ENCODE measurements around the gene PTTG1IP2.

PTTG1IP2 gene

DNA sequence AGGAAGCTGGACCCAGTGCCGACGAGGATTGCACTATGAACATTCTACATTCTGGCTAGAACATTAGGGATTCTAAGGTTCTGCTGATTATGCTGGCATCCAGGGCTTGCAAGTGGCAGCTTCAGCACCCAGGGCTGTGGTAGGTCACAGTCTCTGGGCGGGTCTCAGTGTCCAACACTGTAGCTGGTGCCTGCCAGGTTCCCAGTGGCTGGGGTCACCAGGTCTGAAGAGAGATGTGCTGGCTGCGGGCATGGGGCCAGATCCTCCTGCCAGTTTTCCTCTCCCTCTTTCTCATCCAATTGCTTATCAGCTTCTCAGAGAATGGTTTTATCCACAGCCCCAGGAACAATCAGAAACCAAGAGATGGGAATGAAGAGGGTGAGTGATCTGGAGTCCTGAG lies at the start of gene PTTG1IP2:
Gene PTTG1IP2 (plus strand): TSS at position 86 of the 400 bp plus-strand sequence. CDS start 148 bp downstream, at position 234.
- ChIA-PET POLR2A (no interaction called here), CTCF (no interaction called here)
- TF ChIP-seq TARDBP (IDR thresholded peaks at IDR 0.05) (no peak), L3MBTL2 (conservative IDR thresholded peaks at IDR 0.05) (no peak), LEF1 (IDR thresholded peaks at IDR 0.05; ENCODE audit: borderline replicate concordance) (no peak), NFRKB (IDR thresholded peaks at IDR 0.05) (no peak), SP1 (IDR thresholded peaks at IDR 0.05) (no peak), ELF4 (IDR thresholded peaks at IDR 0.05) (no peak), ARNT (IDR thresholded peaks at IDR 0.05) (no peak), FOXA1 (IDR thresholded peaks at IDR 0.05) (no peak), BHLHE40 (IDR thresholded peaks at IDR 0.05; ENCODE audit: borderline replicate concordance) (no peak), ZNF384 (IDR thresholded peaks at IDR 0.05) (no peak), FOXM1 (IDR thresholded peaks at IDR 0.05; ENCODE audit: borderline replicate concordance) (no peak), HDGF (IDR thresholded peaks at IDR 0.05; ENCODE audit: borderline replicate concordance) (no peak), CTBP1 (IDR thresholded peaks at IDR 0.05; ENCODE audit: borderline replicate concordance) (no peak), SUZ12 (IDR thresholded peaks at IDR 0.05) (no peak), FOXK2 (IDR thresholded peaks at IDR 0.05) (no peak)
- TF ChIP-seq, protein P1, sequence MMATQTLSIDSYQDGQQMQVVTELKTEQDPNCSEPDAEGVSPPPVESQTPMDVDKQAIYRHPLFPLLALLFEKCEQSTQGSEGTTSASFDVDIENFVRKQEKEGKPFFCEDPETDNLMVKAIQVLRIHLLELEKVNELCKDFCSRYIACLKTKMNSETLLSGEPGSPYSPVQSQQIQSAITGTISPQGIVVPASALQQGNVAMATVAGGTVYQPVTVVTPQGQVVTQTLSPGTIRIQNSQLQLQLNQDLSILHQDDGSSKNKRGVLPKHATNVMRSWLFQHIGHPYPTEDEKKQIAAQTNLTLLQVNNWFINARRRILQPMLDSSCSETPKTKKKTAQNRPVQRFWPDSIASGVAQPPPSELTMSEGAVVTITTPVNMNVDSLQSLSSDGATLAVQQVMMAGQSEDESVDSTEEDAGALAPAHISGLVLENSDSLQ (IDR thresholded peaks at IDR 0.05), result no peak
- no peak for DNase-seq (ENCODE audit: extremely low spot score)

DNA sequence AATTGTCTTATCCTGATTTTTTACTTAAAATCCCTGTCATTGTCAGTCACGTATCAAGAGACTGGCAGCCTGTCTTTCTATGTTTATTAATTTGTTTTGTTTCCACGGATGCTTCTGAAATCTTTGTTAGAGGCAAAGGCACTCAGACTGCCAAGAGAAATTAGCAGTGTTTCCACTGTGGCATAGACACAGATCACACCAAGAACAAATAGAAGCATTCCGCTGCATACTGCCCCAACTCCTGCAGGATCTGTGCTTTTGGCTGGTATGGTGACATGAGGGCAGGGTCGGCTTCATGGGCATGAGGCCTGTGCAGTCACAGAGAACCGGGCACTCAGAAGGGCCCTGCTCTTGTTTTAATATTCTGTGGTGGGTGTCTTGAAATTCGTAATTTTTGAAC lies 47.8 kb upstream of the PTTG1IP2 start:
- ChIA-PET CTCF (no interaction called here), POLR2A (no interaction called here)
- DNase-seq (ENCODE audit: extremely low spot score), result no peak
- no peak for TF ChIP-seq TARDBP (IDR thresholded peaks at IDR 0.05)
- TF ChIP-seq NFRKB (IDR thresholded peaks at IDR 0.05), result no peak
- no peak for TF ChIP-seq HDGF (IDR thresholded peaks at IDR 0.05; ENCODE audit: borderline replicate concordance)
- no peak for TF ChIP-seq SUZ12 (IDR thresholded peaks at IDR 0.05)
- TF ChIP-seq BHLHE40 (IDR thresholded peaks at IDR 0.05; ENCODE audit: borderline replicate concordance), result no peak
- TF ChIP-seq LEF1 (IDR thresholded peaks at IDR 0.05; ENCODE audit: borderline replicate concordance), result no peak
- no peak for TF ChIP-seq ARNT (IDR thresholded peaks at IDR 0.05)
- no peak for TF ChIP-seq CTBP1 (IDR thresholded peaks at IDR 0.05; ENCODE audit: borderline replicate concordance)
- no peak for TF ChIP-seq FOXM1 (IDR thresholded peaks at IDR 0.05; ENCODE audit: borderline replicate concordance)
- no peak for TF ChIP-seq FOXK2 (IDR thresholded peaks at IDR 0.05)
- TF ChIP-seq L3MBTL2 (conservative IDR thresholded peaks at IDR 0.05), result no peak

DNA sequence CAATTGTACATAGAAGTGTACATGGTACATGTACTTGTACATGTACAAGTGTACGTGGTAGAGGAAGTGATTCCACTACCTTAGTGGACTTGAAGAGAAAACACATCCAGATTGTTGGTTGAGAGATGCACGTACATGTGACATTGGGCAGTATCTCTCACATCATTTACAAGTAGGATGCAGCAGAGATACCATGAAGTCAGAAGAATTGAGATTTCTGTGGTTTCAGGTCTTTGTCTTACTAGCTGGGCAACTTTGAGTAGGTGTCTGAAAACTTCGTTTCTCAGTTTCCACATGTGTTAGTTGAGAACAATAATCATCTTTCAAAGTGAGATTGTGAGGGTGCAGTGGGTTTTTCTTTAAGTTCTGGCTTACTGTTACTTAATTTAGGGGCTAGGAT lies 44.7 kb upstream of the PTTG1IP2 start:
- DNase-seq (ENCODE audit: extremely low spot score), result no peak
- ChIA-PET POLR2A (no interaction called here), CTCF (no interaction called here)
- no peak for TF ChIP-seq FOXK2 (IDR thresholded peaks at IDR 0.05)
- no peak for TF ChIP-seq HDGF (IDR thresholded peaks at IDR 0.05; ENCODE audit: borderline replicate concordance)
- TF ChIP-seq FOXM1 (IDR thresholded peaks at IDR 0.05; ENCODE audit: borderline replicate concordance), result no peak
- no peak for TF ChIP-seq SP1 (IDR thresholded peaks at IDR 0.05)
- TF ChIP-seq CTBP1 (IDR thresholded peaks at IDR 0.05; ENCODE audit: borderline replicate concordance), result no peak
- no peak for TF ChIP-seq ARNT (IDR thresholded peaks at IDR 0.05)
- TF ChIP-seq LEF1 (IDR thresholded peaks at IDR 0.05; ENCODE audit: borderline replicate concordance), result no peak
- TF ChIP-seq L3MBTL2 (conservative IDR thresholded peaks at IDR 0.05), result no peak
- TF ChIP-seq FOXA1 (IDR thresholded peaks at IDR 0.05), result no peak
- TF ChIP-seq SUZ12 (IDR thresholded peaks at IDR 0.05), result no peak
- no peak for TF ChIP-seq TARDBP (IDR thresholded peaks at IDR 0.05)
- no peak for TF ChIP-seq NFRKB (IDR thresholded peaks at IDR 0.05)
- no peak for TF ChIP-seq ZNF384 (IDR thresholded peaks at IDR 0.05)

DNA sequence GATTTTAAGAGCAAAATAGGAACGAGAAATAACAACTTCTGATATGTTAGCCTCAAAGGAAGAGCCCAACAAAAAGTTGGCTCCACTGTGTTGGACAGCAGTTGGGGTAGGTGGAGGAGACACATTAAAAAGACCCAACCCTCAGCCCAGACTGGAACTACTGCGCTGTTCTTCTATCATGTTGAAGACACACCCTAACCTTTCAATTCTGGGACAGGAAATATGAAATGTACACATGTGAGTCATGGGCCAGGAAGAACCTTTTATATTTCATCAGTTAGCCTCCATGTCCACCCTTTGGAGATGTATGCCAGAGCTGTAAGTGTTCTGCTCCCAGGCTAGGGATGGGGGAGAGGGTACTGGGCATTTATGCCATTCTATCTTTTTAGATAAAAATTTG lies 44.1 kb upstream of the PTTG1IP2 start:
- no peak for DNase-seq (ENCODE audit: extremely low spot score)
- ChIA-PET POLR2A (no interaction called here), CTCF (no interaction called here)
- no peak for TF ChIP-seq ELF4 (IDR thresholded peaks at IDR 0.05)

DNA sequence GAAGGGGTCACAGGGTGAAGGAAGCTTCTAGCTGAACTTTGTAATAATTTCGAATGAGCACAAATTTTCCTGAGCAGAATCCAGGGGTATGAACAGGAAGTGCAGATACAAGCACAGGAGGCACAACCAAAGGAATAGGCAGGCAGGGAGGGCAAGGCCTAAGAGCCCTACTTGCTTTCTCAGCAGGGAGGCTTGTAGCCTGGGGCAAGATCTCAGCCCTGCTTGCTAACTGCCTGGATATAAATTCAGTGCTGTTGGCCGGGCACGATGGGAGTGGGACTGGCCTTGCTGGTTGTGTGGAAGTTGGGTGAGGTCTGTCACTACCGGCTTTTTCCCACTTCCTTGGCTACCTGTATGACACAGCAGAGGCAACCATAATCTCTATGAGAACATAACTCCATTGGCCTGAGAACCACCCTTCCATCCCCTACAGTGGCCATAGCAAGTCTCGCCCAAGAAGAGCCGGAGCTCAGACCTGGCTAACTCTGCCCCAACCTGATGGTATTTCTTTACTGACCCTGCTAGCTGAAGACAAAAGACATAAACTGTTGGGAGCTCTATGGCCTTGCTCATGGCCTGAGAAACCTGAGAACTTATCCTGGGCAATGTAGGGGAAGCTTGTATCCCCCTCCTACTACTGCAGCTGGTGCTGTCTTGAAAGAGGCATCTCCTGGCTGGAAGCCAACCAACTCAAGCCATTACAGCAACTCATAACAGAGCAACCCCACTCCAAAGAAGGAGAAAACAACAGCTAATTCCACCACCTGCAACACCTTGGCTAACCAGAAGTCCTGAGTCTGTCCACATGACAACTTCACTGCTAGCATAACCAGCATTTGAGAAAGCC lies 38.6 kb upstream of the PTTG1IP2 start:
- POLR2A ChIA-PET, result no interaction called here
- CTCF ChIA-PET, result interaction anchor here (0.9 kb wide), 1 partner anchor 278 kb away, joined by 3 read pairs; no protein-coding TSS in a partner anchor
- no peak for TF ChIP-seq BHLHE40 (IDR thresholded peaks at IDR 0.05; ENCODE audit: borderline replicate concordance)
- TF ChIP-seq ARNT (IDR thresholded peaks at IDR 0.05), result no peak
- TF ChIP-seq FOXA1 (IDR thresholded peaks at IDR 0.05), result no peak
- TF ChIP-seq FOXM1 (IDR thresholded peaks at IDR 0.05; ENCODE audit: borderline replicate concordance), result no peak
- TF ChIP-seq NFRKB (IDR thresholded peaks at IDR 0.05), result no peak
- TF ChIP-seq FOXK2 (IDR thresholded peaks at IDR 0.05), result no peak
- TF ChIP-seq TARDBP (IDR thresholded peaks at IDR 0.05), result no peak
- TF ChIP-seq HDGF (IDR thresholded peaks at IDR 0.05; ENCODE audit: borderline replicate concordance), result no peak
- TF ChIP-seq SP1 (IDR thresholded peaks at IDR 0.05), result no peak
- no peak for TF ChIP-seq CTBP1 (IDR thresholded peaks at IDR 0.05; ENCODE audit: borderline replicate concordance)
- no peak for TF ChIP-seq ZNF384 (IDR thresholded peaks at IDR 0.05)
- TF ChIP-seq, protein P1 (IDR thresholded peaks at IDR 0.05), result no peak
- no peak for TF ChIP-seq L3MBTL2 (conservative IDR thresholded peaks at IDR 0.05)
- no peak for TF ChIP-seq LEF1 (IDR thresholded peaks at IDR 0.05; ENCODE audit: borderline replicate concordance)
- TF ChIP-seq ELF4 (IDR thresholded peaks at IDR 0.05), result no peak
- no peak for TF ChIP-seq SUZ12 (IDR thresholded peaks at IDR 0.05)
- no peak for DNase-seq (ENCODE audit: extremely low spot score)

DNA sequence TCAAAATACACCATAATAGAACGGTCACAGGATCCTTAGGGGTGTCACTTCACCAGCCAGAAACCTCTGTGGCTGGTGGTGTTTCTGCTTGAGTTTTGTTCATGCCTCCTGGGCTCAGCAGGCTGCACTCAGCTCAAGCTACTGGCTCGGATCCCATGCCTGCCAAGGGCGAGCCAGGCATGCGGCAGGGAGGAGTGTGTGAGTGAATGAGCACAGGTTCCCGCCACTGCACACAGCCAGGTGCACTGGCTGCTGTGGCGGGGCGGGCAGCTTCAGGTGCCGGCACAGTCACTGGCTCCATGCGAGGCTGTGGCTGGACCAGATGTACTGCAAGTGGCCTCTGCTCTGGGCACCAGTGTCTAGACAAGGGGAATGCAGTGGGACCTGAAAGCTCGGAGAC lies 36.7 kb upstream of the PTTG1IP2 start:
- CTCF ChIA-PET, result interaction anchor here (0.6 kb wide), 1 partner anchor 602 kb away, joined by 3 read pairs; no protein-coding TSS in a partner anchor
- POLR2A ChIA-PET, result no interaction called here
- DNase-seq (ENCODE audit: extremely low spot score), result no peak
- TF ChIP-seq ELF4 (IDR thresholded peaks at IDR 0.05), result no peak
- no peak for TF ChIP-seq SUZ12 (IDR thresholded peaks at IDR 0.05)
- TF ChIP-seq L3MBTL2 (conservative IDR thresholded peaks at IDR 0.05), result no peak
- no peak for TF ChIP-seq ZNF384 (IDR thresholded peaks at IDR 0.05)
- TF ChIP-seq SP1 (IDR thresholded peaks at IDR 0.05), result no peak
- no peak for TF ChIP-seq FOXM1 (IDR thresholded peaks at IDR 0.05; ENCODE audit: borderline replicate concordance)
- TF ChIP-seq, protein P1 (IDR thresholded peaks at IDR 0.05), result no peak
- no peak for TF ChIP-seq NFRKB (IDR thresholded peaks at IDR 0.05)
- no peak for TF ChIP-seq FOXK2 (IDR thresholded peaks at IDR 0.05)
- TF ChIP-seq ARNT (IDR thresholded peaks at IDR 0.05), result no peak
- TF ChIP-seq FOXA1 (IDR thresholded peaks at IDR 0.05), result no peak
- TF ChIP-seq TARDBP (IDR thresholded peaks at IDR 0.05), result no peak
- TF ChIP-seq HDGF (IDR thresholded peaks at IDR 0.05; ENCODE audit: borderline replicate concordance), result no peak
- TF ChIP-seq LEF1 (IDR thresholded peaks at IDR 0.05; ENCODE audit: borderline replicate concordance), result no peak
- no peak for TF ChIP-seq BHLHE40 (IDR thresholded peaks at IDR 0.05; ENCODE audit: borderline replicate concordance)
- TF ChIP-seq CTBP1 (IDR thresholded peaks at IDR 0.05; ENCODE audit: borderline replicate concordance), result no peak
